HG02840 (cell line): Measurements from ENCODE around the gene ESRRA.

Source experiments
- ATAC-seq: cut with Tn5 transposase; IDR thresholded peaks from one replicate; pipeline ENCODE4 v1.9.1; 2021; ENCODE audit warnings: mild to moderate bottlenecking, moderate library complexity, moderate number of reproducible peaks; ENCODE audit not compliant: unreplicated experiment, low FRiP score

The ESRRA gene

DNA sequence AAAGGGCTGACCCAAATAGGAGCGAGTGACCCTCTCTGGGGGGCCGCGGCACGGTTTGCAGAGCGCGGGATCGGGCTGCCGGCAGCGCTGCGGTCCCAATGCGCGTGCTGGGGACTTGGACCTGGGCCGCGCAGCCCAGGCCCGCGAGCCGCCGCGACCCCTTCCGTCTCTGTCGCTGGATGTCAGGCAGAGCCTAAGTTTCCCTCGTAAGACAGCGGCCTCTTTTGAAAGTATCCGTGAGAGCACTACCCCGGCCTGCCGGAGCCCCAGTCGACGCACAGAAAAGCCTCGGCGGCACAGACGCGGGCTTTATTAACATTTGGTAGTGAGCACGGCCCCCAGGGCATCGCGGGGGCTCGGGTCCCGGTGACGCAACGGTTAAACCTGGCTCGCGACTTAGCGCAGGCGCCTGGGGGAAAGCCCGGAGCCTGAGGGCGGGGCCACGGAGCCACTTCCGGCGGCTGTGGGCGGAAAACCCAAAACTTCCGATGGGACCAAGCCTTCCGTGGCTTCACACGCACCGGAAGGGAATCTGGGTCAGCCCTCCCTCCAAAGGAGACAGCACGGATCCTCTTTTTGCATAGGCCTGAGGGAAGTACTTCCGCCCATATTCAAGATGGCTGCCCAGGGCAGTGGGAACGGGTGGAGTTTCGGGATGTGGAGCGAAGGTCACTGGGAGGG, 35.6 kb upstream of the ESRRA start:
- peak; percentile 79 for ATAC-seq

DNA sequence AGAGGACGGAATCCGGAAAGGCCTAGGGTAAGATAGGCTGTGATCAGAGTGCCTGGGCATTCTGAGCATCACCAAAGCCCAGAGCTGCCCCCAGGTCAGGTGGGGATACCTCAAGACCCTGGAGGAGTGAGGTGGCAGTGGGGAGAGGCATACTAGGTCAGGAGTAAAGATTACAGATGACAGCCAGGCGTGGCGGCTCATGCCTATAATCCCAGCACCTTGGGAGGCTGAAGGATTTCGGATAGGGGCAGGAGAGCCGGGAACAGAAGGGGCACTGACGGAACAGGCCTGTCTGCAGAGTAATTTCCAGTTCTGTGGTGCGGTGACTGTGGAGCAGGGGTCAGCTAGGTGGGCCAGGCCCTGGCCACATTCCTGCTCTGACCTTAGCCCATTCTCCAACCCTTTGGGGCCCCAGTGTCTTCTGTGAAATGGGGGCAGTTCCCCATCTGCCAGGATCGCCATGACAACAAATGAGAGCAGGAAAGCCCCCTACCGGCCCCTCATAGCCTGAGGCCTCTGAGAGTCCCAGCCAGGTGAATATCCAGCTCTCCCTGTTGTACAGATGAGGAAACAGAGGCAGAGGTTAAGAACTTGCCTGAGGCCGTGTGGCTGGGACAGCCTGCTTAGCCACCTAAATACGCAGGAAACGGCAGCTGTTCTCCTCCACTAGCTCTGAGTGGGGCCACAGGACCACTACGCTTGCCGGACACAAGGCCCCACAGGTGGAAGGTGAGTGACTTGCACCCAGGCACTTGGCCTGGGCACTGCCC, 30.1 kb upstream of the ESRRA start:
- ATAC-seq = no peak

DNA sequence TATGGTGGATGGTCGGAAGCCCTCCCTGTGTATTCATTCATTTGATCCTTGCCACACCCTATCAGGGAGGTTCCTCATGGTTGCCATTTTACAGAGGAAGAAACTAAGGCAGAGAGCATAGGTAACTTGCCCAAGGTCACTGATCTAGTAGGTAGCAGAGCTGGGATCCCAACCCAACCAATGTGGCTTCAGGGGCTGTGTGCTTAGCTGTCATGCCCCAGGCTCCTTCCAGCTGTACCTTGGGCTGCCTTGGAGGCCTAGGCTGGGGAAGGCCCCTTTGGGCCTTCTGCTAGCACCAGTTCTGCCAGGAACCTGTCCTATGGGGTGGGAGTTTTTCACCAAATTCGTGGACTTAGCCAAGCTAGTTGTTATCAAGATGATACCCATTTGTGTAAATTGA, 29.5 kb upstream of the ESRRA start:
- ATAC-seq = no peak

DNA sequence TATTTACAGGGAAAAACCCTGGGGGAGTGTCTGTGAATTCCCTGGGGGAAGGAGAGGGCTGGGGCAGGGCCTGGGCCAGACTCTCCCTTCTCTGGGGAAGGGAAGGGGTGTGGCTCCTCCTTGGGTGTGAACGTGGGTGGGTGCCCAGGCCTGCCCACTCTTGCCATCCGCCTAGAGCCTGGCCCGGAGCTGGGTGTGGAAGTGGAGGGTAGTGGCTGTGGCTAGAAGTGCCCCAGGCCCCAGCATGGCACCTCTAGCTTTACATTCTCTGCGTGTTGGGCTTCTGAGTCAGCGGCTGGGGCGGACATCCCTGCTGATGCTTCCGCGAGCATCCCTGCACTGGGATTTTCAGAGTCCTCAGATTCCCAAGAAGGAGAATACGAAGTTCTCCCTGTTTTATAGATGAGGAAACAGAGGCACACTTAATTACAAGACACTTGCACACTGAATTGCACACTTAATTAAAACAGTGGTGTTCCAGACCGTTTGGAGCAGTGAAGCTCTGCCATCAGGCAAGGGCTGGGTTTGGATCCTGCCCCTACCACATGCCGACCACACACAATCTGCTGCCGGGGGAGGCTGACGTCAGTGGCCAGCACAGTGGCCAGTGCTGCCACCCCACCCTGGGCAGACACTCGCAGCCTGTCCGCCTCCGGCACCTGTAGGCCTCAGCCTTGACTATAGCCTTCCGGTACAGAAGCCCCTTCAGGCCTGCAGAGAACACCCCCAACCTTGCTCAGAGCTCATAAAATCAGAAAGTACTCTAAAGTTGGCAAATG, 28.5 kb upstream of the ESRRA start:
- ATAC-seq = no peak

DNA sequence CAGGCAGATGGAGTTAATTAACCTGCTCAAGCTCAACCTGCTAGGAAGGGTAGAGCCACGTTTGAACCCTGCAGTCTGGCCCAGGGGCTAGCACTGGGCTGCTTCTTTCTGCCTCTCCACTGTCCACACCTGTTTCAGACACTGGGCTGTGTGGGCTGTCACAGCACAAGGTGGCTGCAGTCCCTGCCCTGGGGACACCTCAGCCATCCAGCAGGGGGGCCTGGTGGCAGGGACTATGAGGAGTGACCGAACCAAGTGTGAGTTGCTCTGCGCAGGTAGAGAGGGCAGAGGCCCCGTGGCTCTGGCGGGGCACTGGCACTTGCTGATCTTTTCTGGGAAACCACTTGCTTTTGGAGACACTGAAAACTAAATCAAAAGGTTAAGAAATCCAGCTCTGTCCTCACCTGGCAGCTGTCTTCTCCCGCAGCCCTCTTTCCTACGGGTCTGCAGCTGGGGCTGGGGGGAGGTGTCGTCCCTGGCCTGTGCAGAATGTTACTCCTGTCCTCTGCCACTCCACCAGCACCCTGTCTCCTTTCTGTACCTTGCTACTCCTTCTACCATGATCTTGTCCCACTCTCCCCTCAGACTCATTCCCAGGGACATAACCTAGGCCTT, 26.6 kb upstream of the ESRRA start:
- no peak for ATAC-seq

DNA sequence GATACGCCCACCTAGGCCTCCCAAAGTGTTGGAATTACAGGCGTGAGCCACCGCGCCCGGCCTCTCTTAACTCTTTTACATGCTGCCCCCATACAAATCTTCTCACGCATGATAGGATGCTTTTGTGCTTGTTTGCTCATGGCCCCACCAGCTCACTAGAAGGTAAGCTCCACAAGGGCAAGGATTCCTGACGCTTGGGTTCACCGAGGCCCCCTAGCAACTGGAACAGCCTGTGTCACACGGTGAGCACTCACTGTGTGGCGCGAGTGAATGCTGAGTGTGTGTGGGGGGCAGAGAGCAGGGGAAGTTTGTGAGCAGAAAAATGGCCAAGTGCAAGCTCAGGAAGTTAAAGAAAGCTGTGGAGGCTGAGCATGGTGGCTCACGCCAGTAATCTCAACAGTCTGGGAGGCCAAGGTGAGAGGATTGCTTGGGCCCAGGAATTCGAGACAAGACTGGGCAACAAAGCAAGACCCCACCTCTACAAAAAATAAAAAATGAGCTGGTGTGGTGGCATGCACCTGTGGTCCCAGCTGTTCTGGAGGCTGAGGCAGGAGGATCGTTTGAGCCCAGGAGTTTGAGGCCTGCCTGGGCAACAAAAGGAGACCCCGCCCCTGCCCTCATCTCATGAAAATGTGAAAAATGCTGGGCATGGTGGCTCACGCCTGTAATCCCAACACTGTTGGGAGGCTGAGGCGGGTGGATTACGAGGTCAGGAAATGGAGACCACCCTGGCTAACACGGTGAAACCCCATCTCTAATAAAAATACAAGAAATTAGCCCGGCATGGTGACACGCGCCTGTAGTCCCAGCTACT, 23.2 kb upstream of the ESRRA start:
- ATAC-seq = no peak

DNA sequence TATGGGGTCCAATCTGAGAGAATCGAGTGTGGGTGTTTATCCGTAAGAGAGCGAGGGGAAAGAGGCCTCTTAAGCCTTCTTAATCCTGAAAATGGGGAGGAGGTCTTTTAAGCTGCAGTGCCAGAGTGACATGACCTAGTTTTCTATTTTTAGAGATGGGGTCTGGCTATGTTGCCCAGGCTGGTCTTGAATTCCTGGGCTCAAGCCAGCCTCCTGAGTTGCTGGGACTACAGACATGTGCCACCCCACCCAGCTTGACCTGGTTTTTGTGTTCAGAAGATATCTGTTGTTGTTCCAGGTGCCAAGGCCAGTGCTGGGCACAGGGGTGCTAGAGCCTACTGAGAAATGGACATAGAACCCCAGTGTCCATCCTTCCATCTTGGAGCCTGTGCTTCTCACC, 22.2 kb upstream of the ESRRA start:
- ATAC-seq = no peak

DNA sequence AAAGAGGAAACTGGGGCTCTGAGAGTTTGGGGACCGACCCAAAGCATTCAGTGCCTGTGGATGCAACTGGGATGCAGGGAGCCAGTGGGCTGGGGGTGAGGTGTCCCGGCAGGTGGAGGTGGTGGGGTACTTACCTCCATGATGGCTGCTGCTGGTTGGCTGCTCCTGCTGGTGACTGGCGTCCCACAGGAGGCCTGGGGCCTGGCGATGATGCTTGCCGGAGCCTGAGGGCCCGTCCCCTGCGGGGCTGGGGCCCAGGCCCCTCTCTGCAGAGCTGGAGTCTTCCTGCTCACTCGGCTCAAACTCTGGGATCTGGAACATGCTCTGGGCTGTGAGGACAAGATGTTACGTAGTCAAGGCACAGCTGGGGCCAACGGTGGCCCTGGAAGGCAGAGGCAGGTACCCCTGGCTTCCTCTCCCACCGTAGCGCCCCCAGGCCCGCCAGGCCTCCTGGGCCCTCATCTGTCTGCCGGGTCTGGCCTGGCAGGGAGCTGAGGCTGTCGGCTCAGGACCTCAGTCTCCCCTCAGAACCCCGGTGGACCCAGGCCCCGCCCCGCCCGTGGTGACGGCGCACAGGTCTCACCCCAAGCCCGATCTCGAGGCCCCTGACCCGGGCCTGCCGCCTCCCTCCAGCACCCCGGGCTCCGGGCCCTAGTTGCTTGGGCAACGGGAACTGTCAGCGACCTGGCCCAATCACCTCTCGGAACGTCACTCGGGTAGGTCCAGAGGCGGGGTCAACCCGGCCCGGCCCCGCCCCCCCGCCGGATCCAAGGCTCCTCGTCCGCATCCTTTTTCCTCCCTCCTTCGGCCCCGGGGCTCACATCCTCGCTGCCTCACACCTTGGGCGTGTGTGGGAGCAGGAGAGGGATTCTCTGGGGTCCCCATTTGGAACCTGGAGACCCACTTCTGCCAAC, 21.0 kb upstream of the ESRRA start, which contains the start of gene BAD:
Gene BAD, minus strand, starts transcription at position 618 of the 914 bp plus-strand sequence. Its CDS starts 297 bp downstream, at position 321.
- ATAC-seq = peak; percentile 46

DNA sequence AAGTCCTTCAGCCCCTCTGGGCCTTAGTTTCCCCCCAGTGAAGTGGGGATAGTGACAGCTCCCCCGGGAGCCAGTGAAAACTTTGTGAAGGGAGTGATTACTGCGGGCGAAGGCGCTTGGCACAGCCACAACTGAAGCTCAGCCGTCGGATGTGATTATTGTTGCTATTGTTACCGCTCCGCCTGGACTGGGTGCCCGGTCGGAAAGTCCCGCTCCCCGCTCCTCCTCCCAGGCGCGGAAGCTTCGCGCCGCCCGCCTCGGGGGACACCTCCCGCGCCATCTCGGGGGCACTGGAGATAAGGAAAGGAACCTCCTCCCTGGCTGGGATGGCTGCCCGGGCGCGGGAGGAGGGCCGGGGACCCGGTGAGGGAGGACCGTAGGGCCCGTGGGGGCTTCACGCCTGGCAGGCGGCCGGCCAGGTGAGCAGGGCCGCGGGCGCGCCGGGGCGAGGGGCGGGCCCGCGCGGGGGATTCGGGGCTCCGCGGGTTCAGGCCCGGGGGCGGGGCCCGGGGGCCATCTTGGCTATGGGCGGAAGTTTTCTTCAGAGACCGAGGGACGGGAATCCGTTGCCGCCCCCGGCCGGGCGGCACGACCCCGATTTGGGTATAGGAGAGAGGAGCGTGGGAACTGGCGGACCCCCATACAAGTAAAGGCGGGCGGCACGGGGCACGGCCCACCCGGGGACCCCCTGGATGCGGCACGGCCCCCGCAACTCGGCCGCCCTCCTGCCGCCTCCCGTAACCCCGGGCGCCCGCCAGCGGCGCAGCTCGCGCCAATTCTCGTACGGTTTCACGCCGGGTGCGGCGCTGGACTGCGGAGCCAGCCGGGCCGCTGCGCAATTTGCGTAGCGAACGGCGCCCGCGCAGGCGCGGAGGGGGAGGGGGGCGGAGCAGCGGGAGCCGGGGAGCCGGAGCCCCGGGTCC, 20.1 kb upstream of the ESRRA start, which contains the start of gene GPR137:
Gene GPR137, plus strand, starts transcription at position 887 of the 923 bp plus-strand sequence. CDS start 677 bp downstream, outside the sequence.
- ATAC-seq = peak; percentile 66

DNA sequence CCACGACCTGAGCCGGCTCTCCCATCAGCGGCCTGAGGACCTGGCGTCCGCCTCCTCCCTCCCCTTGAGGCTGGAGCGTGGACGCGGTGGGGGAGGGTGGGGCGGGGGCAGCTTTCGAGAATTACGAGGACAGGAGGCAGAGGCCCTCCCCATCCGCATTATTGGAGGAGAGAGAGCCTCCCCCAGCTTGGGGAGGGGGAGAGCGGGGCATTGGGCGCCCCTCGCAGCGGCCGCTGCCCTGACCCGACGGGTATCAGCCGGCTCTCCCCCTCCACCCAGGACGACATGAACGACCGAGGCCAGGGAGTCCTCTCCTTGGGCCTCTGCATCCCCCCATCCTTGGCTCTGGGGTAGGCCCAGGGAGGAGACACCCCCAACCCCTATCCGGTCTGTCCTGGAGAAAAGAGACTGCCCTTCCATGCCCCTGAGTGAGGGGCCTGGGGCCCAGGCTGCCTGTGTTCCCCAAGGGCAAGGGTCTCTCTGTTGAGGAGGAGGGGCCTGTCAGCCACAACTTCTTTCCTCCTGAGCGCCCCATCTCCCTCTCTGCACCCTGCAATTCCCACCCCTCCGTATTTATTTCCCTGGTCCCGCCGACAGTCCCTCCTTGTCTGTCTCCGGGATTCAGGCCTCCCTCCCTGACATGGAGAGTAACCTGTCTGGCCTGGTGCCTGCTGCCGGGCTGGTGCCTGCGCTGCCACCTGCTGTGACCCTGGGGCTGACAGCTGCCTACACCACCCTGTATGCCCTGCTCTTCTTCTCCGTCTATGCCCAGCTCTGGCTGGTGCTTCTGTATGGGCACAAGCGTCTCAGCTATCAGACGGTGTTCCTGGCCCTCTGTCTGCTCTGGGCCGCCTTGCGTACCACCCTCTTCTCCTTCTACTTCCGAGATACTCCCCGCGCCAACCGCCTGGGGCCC, 19.2 kb upstream of the ESRRA start:
- no peak for ATAC-seq

DNA sequence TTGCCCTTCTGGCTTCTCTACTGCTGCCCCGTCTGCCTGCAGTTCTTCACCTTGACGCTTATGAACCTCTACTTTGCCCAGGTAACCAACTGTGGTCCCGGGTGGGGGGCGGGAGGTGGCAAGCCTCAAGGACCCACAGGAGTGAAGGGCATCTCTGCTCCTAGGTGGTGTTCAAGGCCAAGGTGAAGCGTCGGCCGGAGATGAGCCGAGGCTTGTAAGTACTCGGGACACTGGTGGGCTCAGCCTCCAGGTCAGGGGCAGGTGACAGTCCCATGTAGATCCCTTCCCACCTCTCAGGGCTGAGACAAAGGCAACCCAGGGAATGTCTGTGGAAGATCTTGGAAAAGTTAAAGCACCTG, 18.5 kb upstream of the ESRRA start:
- ATAC-seq = no peak

DNA sequence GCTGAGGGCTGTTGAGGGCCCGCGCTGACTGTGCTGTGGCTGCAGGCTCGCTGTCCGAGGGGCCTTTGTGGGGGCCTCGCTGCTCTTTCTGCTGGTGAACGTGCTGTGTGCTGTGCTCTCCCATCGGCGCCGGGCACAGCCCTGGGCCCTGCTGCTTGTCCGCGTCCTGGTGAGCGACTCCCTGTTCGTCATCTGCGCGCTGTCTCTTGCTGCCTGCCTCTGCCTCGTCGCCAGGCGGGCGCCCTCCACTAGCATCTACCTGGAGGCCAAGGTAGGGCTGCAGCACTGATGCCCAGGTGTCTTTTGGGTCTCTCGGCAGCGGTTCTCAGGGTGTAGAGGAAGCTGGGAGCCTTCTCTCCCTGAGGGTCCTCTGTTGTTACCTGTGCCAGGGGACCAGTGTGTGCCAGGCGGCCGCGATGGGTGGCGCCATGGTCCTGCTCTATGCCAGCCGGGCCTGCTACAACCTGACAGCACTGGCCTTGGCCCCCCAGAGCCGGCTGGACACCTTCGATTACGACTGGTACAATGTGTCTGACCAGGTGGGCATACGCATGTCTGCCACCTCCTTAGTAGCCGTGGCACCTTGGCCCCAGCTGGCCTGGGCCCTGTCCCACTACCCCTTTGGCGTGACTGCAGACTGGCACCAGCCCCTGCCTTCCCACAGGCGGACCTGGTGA, 17.5 kb upstream of the ESRRA start:
- ATAC-seq = no peak

DNA sequence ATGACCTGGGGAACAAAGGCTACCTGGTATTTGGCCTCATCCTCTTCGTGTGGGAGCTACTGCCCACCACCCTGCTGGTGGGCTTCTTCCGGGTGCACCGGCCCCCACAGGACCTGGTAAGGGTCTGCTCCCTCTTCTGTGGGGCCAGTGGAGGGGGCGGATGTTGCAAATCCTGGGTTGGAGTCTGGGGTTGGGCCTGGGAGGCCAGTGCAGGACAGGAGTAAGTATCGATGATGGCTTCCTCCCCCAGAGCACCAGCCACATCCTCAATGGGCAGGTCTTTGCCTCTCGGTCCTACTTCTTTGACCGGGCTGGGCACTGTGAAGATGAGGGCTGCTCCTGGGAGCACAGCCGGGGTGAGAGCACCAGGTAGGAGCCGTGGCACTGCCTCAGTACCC, 17.0 kb upstream of the ESRRA start:
- no peak for ATAC-seq

DNA sequence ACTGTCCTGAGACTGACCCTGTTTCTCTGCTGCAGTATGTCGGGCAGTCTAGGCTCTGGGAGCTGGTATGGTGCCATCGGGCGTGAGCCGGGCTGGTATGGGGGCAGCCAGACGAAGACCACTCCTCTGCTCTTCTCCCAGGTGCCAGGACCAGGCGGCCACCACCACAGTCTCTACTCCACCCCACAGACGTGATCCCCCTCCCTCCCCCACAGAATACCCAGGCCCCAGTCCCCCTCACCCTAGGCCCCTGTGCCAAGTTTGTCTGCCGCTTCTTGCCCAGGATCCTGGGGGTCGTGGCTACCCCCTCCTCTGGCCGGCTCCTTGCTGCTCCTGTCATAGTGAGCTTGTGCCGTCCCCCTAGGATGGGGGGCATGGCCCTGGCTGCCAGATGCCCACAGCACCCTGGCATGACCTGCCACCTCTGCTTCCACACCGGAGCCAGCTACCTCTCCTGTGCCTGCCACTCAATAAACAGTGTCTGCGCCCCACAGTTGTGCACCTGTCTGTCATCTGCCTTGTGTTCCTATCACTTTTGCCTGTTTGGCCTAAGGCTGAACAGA, 16.2 kb upstream of the ESRRA start:
- no peak for ATAC-seq

DNA sequence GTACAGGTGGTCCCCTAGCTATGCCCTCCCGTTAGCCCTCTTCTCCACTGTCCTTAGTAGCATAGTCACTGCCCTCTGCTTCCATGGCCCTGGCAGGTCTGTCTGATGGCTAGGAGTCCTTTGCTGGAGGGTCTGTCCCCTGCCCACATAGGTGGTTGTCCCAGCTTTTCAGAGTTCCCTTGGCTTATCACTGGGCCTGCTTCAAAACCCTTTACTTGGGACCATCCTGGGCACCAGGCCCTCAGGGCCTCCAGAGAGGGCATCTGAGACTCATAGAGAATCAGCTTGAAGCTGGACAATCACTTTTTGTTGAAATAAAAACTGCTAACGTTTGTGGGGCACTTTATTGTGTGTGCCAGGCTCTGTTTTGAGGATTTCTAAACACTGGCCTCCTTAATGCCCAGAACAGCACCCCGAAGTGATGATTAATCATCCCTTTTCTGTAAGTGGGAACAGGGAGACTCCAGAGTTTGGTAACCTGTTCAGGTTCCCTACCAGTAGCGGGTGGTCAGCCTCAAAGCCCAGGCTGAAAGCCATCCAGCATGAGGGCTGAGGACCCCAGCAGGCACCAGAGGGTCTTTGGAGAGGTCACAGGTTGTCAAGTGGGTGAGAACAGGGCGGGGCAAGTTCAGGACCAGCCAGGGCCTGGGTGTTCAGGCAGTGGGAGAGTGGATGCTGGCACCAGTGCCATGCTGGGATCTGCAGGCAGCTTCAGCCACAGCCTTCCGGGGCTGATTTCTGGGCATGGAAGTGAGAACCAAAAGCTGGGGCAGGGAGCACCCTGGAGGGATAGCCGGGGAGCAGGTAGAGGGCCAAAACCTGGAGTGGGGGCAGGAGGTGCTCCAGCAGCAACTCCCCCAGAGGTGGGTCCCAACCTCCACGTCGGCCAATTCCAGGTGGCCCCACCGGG, 14.7 kb upstream of the ESRRA start:
- no peak for ATAC-seq
